Measurements from ENCODE around the gene EPS15. TPM values are rescaled to one million over a fixed set of nuclear protein-coding genes. Genes with fewer than 3 reads are reported as not detected.
"Not testable (repeated sequence)": the region's sequence is repeated elsewhere in the genome, so short reads cannot be mapped to it uniquely, and the experiment has no call there.

EPS15 gene
- total RNA-seq = 64.3 TPM

DNA sequence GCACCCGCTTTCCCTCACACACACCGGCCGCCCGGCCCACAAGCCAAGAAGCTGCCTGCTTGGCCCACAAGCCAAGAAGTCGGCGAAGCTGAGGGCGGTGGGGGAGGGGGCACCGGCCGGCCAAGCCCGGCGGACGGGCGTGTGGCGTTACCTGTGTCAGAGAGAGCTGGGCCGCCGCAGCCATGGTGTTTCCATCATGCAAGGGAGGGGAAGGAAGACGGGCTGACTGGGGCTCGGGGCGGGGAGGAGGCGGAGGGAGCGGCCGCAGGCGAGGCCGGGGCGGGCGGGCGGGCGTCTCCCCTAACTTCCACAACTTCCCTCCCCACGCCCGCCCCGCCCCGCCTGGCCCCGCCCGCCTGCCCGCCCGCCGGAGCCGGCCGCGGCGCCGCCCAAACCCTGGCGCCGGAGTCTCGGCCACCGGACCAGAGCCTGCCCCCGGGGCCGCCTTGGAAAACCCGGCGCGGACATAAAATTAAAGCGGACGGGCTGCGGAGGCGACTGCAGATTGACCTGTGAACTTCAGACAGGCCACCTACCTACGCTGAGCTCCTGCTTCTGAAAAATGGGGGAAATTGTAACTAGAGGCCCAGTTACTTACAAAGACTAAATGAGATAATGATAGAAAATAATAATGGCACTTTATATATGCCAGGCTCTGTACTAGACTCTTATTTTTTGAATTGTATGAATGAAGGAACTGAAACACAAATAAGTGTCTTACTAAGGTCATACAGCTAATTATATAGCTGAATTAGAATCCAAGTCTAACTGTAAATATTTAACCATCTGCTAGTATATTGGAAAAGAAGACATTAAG lies at the start of gene EPS15:
Gene EPS15, minus strand, starts transcription at position 219 of the 817 bp plus-strand sequence. Its CDS starts 35 bp downstream, at position 184.
- DNase-seq = peak; percentile 90

DNA sequence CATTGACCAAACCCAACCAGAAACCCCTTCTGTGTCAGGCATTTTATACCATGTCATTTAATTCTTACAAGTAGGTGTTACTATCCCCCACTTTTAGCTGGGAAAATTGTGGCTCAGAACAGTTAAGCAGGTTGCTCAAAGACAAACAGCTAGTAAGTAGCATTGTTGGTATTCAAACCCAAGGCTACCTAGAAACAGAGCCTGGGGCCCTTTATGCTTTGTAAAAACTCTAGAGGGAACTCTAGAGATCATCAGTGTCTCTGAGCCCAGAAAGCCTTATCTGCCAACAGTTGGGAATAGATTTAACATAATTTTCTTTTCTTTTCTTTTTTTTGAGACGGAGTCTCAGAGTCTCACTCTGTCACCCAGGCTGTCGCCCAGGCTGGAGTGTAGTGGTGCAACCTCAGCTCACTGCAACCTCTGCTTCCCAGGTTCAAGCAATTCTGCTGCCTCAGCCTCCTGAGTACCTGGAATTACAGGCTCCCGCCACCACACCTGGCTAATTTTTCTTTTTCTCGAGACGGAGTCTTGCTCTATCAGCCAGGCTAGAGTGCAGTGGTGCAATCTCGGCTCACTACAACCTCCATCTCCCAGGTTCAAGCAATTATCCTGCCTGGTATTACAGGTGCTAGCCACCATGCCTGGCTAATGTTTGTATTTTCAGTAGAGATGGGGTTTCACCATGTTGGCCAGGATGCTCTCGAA lies 49.3 kb upstream of the EPS15 start:
- no peak for DNase-seq

DNA sequence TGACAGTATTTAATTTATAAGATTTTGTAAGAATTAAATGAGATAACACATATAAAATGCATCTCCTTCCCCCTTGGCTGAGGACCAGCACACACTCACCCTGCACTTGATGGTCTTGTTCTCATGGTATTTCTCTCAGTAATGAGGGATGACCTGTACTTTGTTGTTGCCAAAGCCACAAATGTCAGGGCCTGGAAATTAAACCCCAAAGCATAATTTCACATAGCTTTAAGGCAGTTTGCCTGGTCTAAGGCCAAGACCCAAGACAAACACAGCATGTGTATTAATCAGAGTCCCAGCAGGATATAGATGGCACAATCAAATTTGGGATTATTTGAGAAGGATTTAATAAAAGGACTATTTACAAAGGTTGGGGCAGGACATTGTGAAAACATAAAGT lies 48.6 kb upstream of the EPS15 start:
- DNase-seq = no peak

DNA sequence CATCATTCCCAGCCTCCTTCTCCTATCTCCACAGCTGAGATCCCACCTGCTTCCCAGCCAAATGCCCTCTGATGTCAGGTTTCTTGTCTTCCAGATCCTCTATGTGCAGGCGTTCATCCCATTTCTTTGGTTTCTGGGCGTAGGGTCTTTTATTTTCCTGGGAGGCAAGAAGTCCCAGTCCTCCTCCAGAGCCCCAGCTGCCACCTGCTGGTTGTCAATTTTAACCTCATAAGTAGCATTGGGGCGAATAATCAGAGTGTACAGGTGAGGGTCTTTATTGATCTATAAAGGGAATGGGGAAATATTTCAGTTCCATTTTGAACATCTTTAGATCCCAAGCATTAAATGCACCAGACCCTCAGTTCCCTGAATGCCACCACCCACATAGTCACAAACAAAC lies 47.2 kb upstream of the EPS15 start:
- no peak for DNase-seq

DNA sequence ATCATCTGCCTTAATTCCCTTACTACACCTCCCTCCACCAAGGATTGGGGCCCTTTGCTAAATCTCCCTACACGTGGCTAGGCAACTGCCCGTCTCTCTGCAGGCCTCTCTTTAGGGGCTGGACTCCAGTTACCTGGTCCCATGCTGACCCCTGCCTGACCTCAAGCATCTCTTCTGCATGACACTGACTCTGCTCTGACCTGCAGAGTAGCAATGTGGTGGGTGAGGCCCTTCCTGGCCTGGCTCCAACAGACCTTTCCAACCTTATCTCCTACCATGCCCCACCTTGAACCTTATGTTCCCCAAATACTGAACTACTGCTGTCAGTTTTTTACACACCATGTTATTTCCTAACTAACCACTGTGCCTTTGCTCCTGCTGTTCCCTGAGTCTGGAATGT lies 45.9 kb upstream of the EPS15 start:
- no peak for DNase-seq

DNA sequence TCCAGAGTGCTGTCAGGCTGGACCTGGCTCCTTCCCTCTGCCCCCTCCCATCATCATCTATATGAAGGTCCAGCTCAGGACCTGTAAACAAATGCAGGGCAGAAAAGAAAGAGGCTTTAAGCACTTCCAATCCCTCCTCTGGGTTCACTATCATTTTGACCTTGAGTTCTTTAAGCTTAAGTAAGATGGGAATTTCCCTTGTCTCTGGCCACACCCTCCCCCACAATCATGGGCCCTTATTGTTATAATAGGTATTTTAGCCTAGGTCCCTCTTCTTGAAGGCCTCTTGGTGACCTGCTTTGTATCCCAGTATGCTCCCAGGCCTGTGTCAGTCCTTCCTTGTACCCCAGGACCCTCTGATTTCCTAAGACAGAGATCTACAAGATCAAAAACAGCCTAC lies 45.1 kb upstream of the EPS15 start:
- no peak for DNase-seq

DNA sequence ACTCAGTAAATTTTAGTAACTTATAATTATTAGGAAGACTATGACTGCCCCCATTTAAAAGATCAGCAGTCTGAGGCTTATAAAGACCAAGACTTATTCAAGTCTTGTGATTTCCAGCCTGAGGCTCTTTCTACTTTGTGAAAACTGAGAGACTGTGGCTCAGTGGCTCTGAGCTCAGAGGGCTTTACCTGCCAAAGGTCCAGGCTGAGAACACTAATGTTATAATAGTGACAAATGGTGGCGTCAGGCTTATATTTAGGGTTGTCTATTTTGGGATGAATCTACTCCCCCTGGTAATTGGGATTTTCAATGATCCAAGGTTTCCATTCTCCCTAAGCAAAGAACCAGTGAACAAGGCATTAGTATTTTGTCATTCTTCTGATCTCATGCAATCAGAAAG lies 42.6 kb upstream of the EPS15 start:
- no peak for DNase-seq

DNA sequence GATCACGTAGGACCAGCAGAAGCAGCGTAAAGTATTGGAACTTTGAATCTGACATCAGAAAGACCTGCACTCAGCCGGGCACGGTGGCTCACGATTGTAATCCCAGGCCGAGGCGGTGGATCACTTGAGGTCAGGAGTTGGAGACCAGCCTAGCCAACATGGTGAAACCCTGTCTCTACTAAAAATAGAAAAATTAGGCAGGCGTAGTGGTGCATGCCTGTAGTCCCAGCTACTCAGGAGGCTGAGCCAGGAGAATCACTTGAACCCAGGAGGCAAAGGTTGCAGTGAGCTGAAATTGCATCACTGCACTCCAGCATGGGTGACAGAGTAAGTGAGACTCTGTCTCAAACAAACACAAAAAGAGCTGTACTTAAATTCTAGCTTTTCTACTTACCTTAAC lies 41.8 kb upstream of the EPS15 start:
- not testable (repeated sequence) for DNase-seq

DNA sequence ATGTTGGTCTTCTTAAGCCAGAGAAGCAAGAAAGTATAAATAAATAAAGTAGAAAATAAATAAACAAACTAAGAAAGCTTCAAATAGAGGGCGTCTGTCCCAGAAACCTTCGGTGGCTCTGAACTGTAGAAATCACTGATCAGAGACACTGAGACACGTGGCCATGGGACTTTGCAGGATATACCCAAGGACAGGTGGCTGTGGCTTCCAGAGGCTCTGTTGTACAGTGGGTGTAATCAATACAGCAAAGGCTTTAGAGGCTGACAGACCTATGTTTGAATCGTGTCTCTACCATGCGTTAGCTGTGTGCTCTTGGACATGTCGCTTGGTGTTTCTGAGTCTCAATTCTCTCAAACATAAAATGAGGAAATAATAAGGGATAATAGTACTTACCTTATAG lies 41.0 kb upstream of the EPS15 start:
- no peak for DNase-seq

DNA sequence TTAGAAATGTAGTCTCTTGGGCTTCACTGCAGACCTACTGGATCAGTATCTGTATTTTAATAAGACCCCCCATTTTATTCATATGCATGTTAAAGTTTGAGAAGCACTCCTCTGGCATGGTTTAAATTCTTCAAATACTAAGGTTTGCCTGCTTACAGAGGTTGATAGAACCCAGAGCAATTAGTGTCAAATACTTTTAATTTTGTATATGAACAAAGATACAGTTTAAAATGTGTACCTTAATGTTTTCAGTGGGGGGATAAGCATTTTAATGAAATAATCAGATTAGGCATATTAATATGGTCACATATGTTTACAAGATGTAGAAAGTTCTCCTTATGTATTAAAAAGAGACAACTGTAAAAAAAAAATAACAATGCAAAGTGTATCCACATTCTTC lies 40.4 kb upstream of the EPS15 start:
- DNase-seq = no peak

DNA sequence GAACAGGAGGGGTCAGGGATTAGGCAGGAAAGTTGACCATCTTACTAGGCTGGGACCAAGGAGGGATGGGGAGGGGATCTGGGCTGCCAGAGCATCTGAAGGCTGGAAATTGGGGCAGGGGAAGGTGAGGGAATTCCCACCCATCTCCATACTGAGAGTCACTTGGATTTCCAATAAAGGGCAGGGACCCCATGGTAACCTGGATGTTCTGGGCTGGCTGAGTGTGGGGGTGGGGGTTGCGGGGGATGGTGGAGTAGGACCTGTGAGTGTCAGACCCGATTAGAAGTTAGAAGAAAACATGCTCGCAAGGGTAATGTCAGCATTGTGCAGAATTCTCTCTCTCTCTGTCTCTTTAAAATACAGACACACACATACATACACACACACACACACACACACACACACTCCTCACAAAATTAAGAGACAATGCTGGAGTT lies 40.0 kb upstream of the EPS15 start:
- no peak for DNase-seq

DNA sequence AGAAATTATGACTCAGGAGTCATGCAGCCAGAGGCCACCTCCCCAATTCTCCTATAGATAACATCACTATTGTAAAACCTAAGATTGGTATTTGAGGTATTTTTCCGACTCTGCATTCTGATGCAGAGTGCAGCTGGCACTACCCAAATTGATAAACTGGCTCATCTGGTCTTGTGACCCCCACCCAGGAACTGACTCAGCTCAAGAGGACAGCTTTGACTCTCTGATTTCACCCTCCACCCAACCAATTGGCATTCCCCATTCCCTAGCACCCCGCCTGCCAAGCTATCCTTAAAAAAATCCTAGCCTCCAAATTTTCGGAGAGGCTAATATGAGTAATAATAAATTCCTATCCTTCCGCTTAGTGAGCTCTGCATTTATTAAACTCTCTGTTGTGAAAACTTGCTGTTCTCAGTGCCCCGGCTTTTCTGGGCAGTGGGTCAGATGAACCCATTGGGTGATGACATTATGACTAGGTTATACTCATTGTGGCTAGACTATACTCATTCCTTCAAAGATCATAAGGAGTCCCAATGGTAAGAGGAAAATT lies 39.4 kb upstream of the EPS15 start:
- no peak for DNase-seq

DNA sequence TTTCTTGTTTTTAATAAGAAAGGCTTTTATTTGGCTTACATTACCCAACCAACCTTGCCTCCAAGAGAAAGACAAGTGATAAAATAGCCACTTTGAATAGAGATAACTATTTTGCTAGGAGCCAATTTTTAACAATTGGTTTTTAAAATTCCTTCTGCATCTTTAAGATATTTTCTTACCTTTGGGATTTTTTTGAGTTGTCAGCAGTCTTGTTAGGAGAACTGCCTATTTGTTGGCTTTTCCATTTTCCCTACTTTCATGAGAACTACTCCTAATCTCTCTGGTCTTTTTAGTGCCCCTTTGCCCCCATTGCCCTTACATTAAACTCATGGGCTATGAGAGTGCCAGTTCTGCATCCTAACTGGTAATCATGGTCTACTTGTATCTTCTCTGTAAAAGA lies 38.1 kb upstream of the EPS15 start:
- no peak for DNase-seq

DNA sequence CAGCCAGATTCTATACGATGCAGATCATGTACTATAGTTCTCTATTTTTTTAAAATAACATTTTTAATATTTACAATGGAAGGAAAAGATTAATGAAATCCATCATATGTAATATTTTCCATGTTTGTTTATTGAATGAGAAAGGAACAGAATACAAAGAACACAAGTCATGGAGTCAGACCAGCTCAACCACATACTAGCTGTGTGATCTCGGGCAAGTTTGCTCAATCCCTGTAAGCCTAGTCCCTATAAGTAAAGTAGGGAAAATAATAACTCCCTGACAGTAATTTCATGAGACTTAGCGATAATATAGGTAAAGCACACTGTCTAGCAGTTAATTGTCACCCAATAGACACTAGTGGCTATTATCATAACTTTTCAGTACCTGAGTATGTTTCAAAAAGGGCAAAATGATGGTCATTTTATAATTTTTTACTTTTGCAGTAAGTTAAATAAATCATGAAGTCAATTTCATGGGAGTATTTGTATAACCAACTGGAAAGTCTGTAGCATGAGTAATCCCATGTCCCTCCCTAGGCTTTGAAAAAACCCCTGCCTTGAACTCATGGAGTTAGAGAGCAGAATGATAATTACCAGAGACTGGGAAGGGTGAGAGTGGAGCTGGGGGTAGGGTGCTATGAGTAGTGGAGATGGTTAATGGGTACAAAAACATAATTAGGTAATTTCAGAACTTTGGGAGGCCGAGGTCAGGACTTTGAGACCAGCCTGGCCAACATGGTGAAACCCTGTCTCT lies 37.0 kb upstream of the EPS15 start:
- no peak for DNase-seq

DNA sequence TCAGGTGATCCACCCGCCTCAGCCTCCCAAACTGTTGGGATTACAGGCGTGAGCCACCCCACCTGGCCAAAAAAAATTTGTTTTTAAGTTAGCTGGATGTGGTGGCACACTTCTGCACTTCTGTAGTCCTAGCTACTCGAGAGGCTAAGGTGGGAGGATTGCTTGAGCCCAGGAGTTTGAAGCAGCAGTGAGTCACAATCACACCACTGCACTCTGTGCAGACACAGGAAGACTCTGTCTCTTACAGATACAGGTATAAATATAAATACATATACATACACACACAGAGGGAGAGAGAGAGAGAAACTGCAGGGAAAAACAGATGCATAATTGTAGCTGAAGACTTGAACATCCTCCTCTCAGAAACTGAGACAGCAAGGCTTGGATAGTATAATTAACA lies 34.8 kb upstream of the EPS15 start:
- no peak for DNase-seq

DNA sequence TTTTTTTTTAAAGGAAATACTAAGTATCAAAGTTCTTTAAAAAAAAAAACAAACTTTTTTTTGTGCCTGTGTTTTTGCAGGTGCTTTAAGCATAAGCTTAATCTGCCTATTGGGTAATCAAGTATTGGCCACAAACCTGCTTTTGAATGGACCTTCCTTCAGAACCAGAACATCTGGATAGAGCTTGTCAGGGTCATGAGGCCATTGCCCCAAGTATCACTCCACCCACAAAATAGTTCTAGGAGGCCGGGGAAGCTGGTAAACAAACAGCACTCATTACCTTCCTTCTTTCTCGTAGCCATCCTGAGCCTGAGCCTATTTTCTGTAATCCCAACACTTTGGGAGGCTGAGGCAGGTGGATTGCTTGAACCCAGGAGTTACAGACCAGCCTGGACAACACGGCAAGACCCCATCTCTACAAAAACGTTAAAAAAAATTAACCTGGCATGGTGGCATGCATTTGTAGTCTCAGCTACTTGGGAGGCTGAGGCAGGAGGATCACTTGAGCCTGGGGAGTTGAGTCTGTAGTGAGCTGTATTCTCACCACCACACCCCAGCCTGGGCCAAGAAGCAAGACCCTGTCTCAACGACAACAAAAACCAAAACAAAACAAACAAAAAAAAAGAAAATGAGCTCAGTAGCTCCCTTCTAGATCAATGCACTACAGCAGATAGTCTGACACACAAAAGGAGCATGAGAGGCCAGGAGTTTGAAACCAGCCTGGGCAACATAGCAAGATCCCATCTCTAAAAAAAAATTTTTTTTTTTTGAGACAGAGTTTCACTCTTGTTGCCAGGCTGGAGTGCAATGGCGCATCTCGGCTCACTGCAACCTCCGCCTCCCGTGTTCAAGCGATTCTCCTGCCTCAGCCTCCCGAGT lies 34.1 kb upstream of the EPS15 start:
- no peak for DNase-seq

DNA sequence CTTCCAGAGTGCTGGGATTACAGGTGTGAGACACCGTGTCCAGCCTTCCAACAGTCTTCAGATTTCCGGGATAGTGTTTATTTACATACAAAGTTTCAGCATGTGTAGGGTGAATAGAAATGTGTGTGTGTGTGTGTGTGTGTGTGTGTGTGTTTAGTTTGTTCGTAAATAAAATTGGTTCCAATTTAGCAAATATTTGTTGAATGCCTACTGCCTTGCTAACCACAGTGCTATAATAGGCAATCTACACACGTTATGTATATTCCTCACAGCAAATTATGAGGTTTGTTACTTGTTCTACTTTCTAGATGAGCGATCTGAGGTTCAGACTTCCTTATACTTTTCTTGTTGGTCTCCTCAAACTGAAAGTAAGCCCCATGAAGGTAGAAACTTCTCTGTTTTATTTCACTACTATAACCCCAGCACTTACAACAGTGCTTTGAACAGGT lies 32.8 kb upstream of the EPS15 start:
- DNase-seq = no peak

DNA sequence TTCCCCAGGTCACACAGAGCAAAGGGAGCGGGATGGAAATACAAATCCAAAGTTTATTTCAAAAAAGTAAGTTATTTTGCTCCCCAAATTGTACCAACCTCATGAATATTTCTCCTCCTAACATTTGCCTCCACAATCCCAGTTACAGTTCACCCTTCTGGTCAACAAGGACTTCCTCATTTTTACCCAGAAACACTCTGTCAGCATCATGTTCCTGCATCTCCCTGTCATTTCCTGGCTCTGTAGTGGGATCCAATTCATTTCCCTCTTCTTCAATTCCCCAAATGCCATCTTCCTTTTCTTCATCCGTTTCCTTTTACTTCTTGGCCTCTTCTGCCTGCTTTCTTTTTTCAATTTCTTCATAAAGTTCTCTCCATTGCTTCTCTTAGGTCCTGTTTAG lies 32.0 kb upstream of the EPS15 start:
- no peak for DNase-seq

DNA sequence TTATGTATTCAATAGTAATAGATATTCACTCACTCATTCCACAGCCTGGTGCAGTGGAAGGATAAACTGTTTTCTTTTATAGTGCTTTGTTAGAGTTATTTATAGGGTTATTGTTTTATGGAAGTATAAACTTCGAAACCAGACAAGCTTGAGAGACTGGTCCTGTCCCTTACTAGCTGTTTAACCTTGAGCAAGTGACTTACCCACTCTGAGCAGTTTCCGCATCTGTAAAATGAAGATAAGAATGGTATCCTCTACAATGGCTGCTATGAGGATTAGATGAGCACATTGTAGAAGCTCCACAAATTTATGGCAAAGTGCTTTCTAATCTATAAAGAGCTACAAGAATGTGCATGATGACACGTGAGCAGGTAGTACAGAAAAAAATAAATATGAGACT lies 30.8 kb upstream of the EPS15 start:
- no peak for DNase-seq

DNA sequence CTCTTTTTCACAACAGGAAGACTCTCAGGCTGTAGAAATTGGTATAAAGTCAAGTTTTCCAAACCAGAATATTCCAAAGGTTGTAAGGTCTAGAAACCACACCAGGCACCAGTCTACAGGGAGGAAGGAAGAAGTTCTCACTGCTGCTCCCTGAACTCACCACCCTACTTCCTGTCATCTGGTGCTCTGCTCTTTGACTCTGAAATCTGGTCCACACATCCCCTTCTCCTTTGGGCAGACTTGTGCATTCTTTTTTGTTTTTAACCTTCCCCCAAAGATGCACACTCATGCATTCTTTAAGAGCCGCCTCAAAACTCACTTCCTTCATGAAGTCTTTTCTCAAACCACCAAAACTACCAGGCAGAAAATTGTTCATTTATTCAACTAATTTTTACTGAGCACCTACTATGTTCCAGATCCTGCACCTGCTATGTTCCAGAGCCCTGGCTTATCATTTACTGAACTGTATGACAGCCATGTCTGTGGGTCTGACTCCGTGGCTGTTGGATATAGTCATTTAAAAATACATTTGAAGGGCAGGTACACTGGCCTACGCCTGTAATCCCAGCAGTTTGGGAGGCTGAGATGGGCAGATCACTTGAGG lies 30.1 kb upstream of the EPS15 start:
- DNase-seq = no peak

DNA sequence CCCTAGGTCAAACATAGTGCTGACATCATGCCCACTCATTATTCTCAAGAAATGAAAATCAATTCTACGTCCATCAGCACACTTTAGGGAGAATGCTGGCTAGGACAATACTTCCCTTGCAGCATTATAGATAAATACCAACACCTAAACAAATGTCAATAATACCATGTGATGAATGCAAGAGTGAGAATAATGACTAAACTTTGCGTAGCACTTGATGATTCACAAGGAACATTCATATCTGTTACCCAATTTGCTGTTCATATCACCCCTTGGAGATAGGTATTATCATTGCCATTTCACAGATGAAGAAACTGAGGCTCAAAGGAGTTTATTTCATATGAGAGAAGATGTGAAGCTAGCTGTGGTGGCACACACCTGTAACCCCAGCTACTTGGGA lies 24.8 kb upstream of the EPS15 start:
- DNase-seq = no peak

Measured in tongue (tissue), 2 donors.